Naive thymus-derived CD4-positive, alpha-beta T cell (primary cell): Measurements from ENCODE around the gene UBA6. TPM values are rescaled to one million over a fixed set of nuclear protein-coding genes. Genes with fewer than 3 reads are reported as not detected.
A peak's percentile ranks its signal among the peaks of the same experiment; 100 is the strongest.

Source experiments
- ATAC-seq: fragments of 150-1000 bp; cut with Tn5 transposase; 2 replicates; pipeline ENCODE4 v1.10.0; 2021; ENCODE audit warnings: mild to moderate bottlenecking, moderate library complexity
- CTCF ChIA-PET: fragments of 350-600 bp; sonication (Branson Sonifier 250); formaldehyde crosslinking; loops from one replicate; lab custom pipeline; 2021; ENCODE audit warnings: antibody characterized with exemption; lab: Charles Lee
- POLR2A ChIA-PET: fragments of 350-600 bp; sonication (Branson Sonifier 250); formaldehyde crosslinking; loops from one replicate; lab custom pipeline; 2021; ENCODE audit warnings: antibody characterized with exemption, inconsistent platforms; lab: Charles Lee
- DNase-seq, 9 donors: peaks; one replicate each; pipeline versions ENCODE4 v3.0.0 to v3.0.0-alpha.2; 2020 to 2022; ENCODE audit warnings: mixed read lengths in 1 of 9
- H3K27ac ChIP-seq: one replicate; pipeline ENCODE4 v1.7.0; 2013; ENCODE audit warnings: mild to moderate bottlenecking, low read depth, low read length, moderate library complexity
- H3K27me3 ChIP-seq, 2 donors: one replicate each; pipeline ENCODE4 v1.7.0; 2013; ENCODE audit warnings: low read length in 2 of 2, mild to moderate bottlenecking in 2 of 2, moderate library complexity in 2 of 2; ENCODE audit not compliant: control insufficient read depth in 2 of 2, insufficient read depth in 2 of 2
- H3K36me3 ChIP-seq, 3 experiments: 1 replicate in 2 of 3; 2 replicates in 1 of 3; pipeline ENCODE4 v1.7.0; 2013; ENCODE audit warnings: low read length in 3 of 3, mild to moderate bottlenecking in 3 of 3, moderate library complexity in 1 of 3; ENCODE audit not compliant: insufficient read depth in 3 of 3, control insufficient read depth in 2 of 3
- H3K4me1 ChIP-seq, 2 donors: one replicate each; pipeline ENCODE4 v1.7.0; 2013; ENCODE audit warnings: low read length in 2 of 2, mild to moderate bottlenecking in 2 of 2, moderate library complexity in 1 of 2; ENCODE audit not compliant: control insufficient read depth in 2 of 2, insufficient read depth in 2 of 2
- H3K4me3 ChIP-seq: 2 replicates; pipeline ENCODE4 v1.7.0; 2013; ENCODE audit warnings: mild to moderate bottlenecking, low read length
- H3K9me3 ChIP-seq, 3 experiments: 1 replicate in 2 of 3; 2 replicates in 1 of 3; pipeline ENCODE4 v1.7.0; 2013; ENCODE audit warnings: low read length in 3 of 3; ENCODE audit not compliant: control insufficient read depth in 2 of 3
- H3K27ac Mint-ChIP-seq, 9 donors: one replicate each; pipeline ENCODE4 v1.8.0; 2020 to 2022; ENCODE audit warnings: mixed read lengths in 9 of 9, mild to moderate bottlenecking in 8 of 9, moderate library complexity in 5 of 9, inconsistent platforms in 2 of 9
- H3K27me3 Mint-ChIP-seq, 5 donors: one replicate each; pipeline ENCODE4 v1.8.0; 2021 to 2022; ENCODE audit warnings: mixed read lengths in 5 of 5, mild to moderate bottlenecking in 1 of 5
- H3K36me3 Mint-ChIP-seq, 5 donors: one replicate each; pipeline ENCODE4 v1.8.0; 2020 to 2022; ENCODE audit warnings: mixed read lengths in 5 of 5, mild to moderate bottlenecking in 3 of 5, inconsistent platforms in 1 of 5
- H3K4me1 Mint-ChIP-seq, 7 donors: one replicate each; pipeline ENCODE4 v1.8.0; 2020 to 2022; ENCODE audit warnings: mixed read lengths in 7 of 7, mild to moderate bottlenecking in 3 of 7, inconsistent platforms in 1 of 7
- H3K4me3 Mint-ChIP-seq, 10 donors: one replicate each; pipeline ENCODE4 v1.8.0; 2020 to 2022; ENCODE audit warnings: mild to moderate bottlenecking in 10 of 10, mixed read lengths in 10 of 10, moderate library complexity in 6 of 10, inconsistent platforms in 2 of 10
- H3K9me3 Mint-ChIP-seq, 11 donors: one replicate each; pipeline ENCODE4 v1.8.0; 2020 to 2022; ENCODE audit warnings: mixed read lengths in 11 of 11, mild to moderate bottlenecking in 4 of 11, inconsistent platforms in 1 of 11, moderate library complexity in 1 of 11
- intact Hi-C, 2 donors: fragments of 100-400 bp; cut with micrococcal nuclease; formaldehyde crosslinking; loops; one replicate each; pipeline ENCODE4 v1.15.1; 2023
- polyA plus RNA-seq, 2 donors: library from polyadenylated mRNA; unstranded; fragments of 300-500 nt; fragmentation: Illumina TruSeq; gene quantifications; one replicate each; pipeline ENCODE4 v1.2.3, GENCODE V29; 2021
- total RNA-seq, 6 experiments: library from RNA in 5 of 6; stranded (reverse) in 5 of 6; gene quantifications; 1 replicate in 5 of 6; 2 replicates in 1 of 6; pipeline ENCODE4 v1.2.3 and lab custom pipeline; 2021 to 2026

UBA6 gene
- total and polyA plus RNA-seq, 7 experiments from 2014 or later: 14.9 to 84.4 (median 36.5) TPM

DNA sequence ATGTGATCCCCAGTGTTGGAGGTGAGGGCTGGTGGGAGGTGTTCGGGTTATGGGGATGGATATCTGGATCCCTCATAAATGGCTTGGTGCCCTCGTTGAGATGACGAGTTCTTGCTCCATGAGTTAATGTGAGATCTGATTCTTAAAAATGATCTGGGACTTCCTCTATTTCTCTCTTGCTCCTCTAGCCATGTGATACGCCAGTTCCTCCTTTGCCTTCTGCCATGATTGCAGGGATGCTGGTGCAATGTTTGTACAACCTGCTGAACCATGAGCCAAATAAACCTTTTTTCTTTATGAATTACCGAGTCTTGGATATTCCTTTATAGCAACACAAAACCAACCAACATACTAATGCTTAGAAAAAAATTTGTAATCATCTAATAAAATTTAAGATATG is 85.8 kb downstream of the UBA6 start:
- Histone ChIP-seq H3K9me3 (no peaks in the 10 kb centered on the region), H3K36me3 (peaks cover 0 to under 1% (median 0%) of the 10 kb centered on the region in 3 experiments), H3K4me3 (no peak overlapping the region), H3K27ac (no peak overlapping the region), H3K27me3 (no peaks in the 10 kb centered on the region), H3K4me1 (no peaks in the 10 kb centered on the region)
- Mint-ChIP-seq H3K27ac (peak overlapping the region in 2 of 9 donors; percentile 41 to 51), H3K4me1 (peaks cover 0 to 5% (median 0%) of the 10 kb centered on the region in 7 donors), H3K9me3 (peaks cover 0 to 24% (median 6%) of the 10 kb centered on the region in 11 donors), H3K27me3 (no peaks in the 10 kb centered on the region), H3K4me3 (no peak overlapping the region), H3K36me3 (peaks cover 0 to 53% (median 34%) of the 10 kb centered on the region in 5 donors)
- no peak for DNase-seq
- POLR2A ChIA-PET: no interaction called here
- intact Hi-C loops: no loop called here
- ATAC-seq: no peak
- CTCF ChIA-PET: interaction anchor here (0.7 kb wide), 1 partner anchor 71 kb away, joined by 3 read pairs; no protein-coding TSS in a partner anchor

GRCh38 chr4:67614186-67614585 is 86.8 kb downstream of the UBA6 start:
- Histone ChIP-seq H3K4me3 (no peak overlapping the region), H3K27ac (no peak overlapping the region), H3K9me3 (peaks cover 0 to 7% (median 0%) of the 10 kb centered on the region in 3 experiments), H3K27me3 (no peaks in the 10 kb centered on the region), H3K4me1 (no peaks in the 10 kb centered on the region), H3K36me3 (no peaks in the 10 kb centered on the region)
- intact Hi-C loops: no loop called here
- no peaks in the 10 kb centered on the region for H3K27me3 Mint-ChIP-seq
- DNase-seq (no peak), ATAC-seq (no peak)
- H3K9me3 Mint-ChIP-seq: peaks cover 1 to 33% (median 15%) of the 10 kb centered on the region in 11 donors
- no peak overlapping the region for H3K4me3 Mint-ChIP-seq
- CTCF ChIA-PET: no interaction called here
- H3K4me1 Mint-ChIP-seq: peaks cover 0 to 5% (median 0%) of the 10 kb centered on the region in 7 donors
- H3K36me3 Mint-ChIP-seq: peaks cover 4 to 57% (median 43%) of the 10 kb centered on the region in 5 donors
- peak overlapping the region in 1 of 9 donors; percentile 19 for H3K27ac Mint-ChIP-seq
- POLR2A ChIA-PET: no interaction called here

DNA sequence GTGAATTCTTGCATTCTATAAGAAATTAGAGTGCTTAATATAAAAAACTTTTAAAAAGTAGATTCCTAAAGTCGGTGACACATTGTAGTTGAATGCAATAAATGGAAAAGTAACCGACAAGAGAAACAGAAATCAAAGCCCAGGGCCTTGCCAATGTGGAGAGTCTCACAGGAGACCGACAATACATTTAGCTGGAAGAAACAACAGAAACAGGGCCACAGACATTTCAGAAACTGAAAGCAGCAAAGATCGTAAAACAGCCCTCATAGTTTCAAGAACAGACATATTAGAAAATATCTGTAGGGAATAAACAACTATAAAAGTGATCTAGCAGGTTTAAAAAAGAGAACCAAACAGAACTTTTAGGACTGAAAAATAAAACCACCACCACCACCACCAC is 92.9 kb downstream of the UBA6 start:
- intact Hi-C loops: no loop called here
- H3K27me3 Mint-ChIP-seq: no peaks in the 10 kb centered on the region

DNA sequence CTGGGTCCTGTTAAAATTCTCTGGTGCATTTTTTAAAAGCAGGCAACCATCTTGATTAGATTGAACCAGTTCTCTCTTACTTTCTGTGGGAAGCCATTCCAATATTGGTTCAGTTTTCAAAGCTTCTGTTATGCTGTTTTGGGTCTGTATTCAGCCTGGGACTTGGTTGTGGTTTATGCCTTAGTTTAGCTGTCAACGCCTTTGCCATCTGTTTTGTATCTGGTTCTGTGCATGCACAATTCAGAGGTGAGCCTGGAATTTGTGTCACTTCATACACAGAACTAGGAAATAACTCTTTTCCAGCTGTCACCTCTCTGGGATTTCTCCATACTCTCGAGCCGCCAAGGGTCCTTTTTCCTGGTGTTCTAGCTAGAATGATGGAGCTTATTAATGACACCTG is 96.2 kb downstream of the UBA6 start:
- H3K36me3 Mint-ChIP-seq: peaks cover 4 to 94% (median 77%) of the 10 kb centered on the region in 5 donors
- ChIA-PET POLR2A (no interaction called here), CTCF (no interaction called here)
- no peaks in the 10 kb centered on the region for H3K36me3 ChIP-seq
- H3K4me3 Mint-ChIP-seq: no peak overlapping the region
- H3K27ac ChIP-seq: no peak overlapping the region
- H3K27ac Mint-ChIP-seq: no peak overlapping the region
- H3K4me1 Mint-ChIP-seq: peaks cover 0 to 7% (median 0%) of the 10 kb centered on the region in 7 donors
- no peaks in the 10 kb centered on the region for H3K27me3 ChIP-seq
- H3K27me3 Mint-ChIP-seq: no peaks in the 10 kb centered on the region
- ATAC-seq (no peak), DNase-seq (no peak)
- intact Hi-C loops: no loop called here
- H3K4me3 ChIP-seq: no peak overlapping the region
- H3K4me1 ChIP-seq: no peaks in the 10 kb centered on the region
- peaks cover 0 to 37% (median 10%) of the 10 kb centered on the region in 11 donors for H3K9me3 Mint-ChIP-seq
- H3K9me3 ChIP-seq: peaks cover 0 to 5% (median 0%) of the 10 kb centered on the region in 3 experiments

More for the DNA sequence above, 92.9 kb downstream of the UBA6 start:
- POLR2A ChIA-PET: no interaction called here
- Mint-ChIP-seq H3K36me3 (peaks cover 4 to 73% (median 60%) of the 10 kb centered on the region in 5 donors), H3K4me3 (peak overlapping the region in 4 of 10 donors; percentile 5 to 19 (median 12)), H3K9me3 (peaks cover 1 to 30% (median 12%) of the 10 kb centered on the region in 11 donors), H3K4me1 (peaks cover 0 to 7% (median 0%) of the 10 kb centered on the region in 7 donors), H3K27ac (peak overlapping the region in 3 of 9 donors; percentile 28 to 70 (median 31))
- CTCF ChIA-PET: no interaction called here
- DNase-seq (no peak), ATAC-seq (no peak)
- Histone ChIP-seq H3K27ac (no peak overlapping the region), H3K36me3 (no peaks in the 10 kb centered on the region), H3K4me1 (no peaks in the 10 kb centered on the region), H3K9me3 (peaks cover 0 to 8% (median 0%) of the 10 kb centered on the region in 3 experiments), H3K27me3 (no peaks in the 10 kb centered on the region), H3K4me3 (no peak overlapping the region)

- Histone ChIP-seq H3K36me3 (no peaks in the 10 kb centered on the region), H3K27me3 (no peaks in the 10 kb centered on the region), H3K9me3 (no peaks in the 10 kb centered on the region), H3K4me1 (no peaks in the 10 kb centered on the region), H3K4me3 (no peak overlapping the region), H3K27ac (no peak overlapping the region)
- ChIA-PET POLR2A (no interaction called here), CTCF (no interaction called here)
- DNase-seq: no peak
- no peak overlapping the region for H3K27ac Mint-ChIP-seq
- intact Hi-C loops: no loop called here
- peaks cover 3 to 90% (median 72%) of the 10 kb centered on the region in 5 donors for H3K36me3 Mint-ChIP-seq
- H3K4me1 Mint-ChIP-seq: peaks cover 0 to 7% (median 0%) of the 10 kb centered on the region in 7 donors
- H3K9me3 Mint-ChIP-seq: peaks cover 0 to 30% (median 6%) of the 10 kb centered on the region in 11 donors
- H3K27me3 Mint-ChIP-seq: no peaks in the 10 kb centered on the region
- H3K4me3 Mint-ChIP-seq: no peak overlapping the region
- ATAC-seq: no peak
These were observed 97.0 kb downstream of the UBA6 start for GRCh38 chr4:67604029-67604381.

GRCh38 chr4:67603310-67604028 is 97.5 kb downstream of the UBA6 start:
- H3K27me3 Mint-ChIP-seq: no peaks in the 10 kb centered on the region
- H3K36me3 Mint-ChIP-seq: peaks cover 3 to 90% (median 73%) of the 10 kb centered on the region in 5 donors
- H3K36me3 ChIP-seq: no peaks in the 10 kb centered on the region
- H3K4me1 Mint-ChIP-seq: peaks cover 0 to 6% (median 0%) of the 10 kb centered on the region in 7 donors
- H3K27ac Mint-ChIP-seq: peak overlapping the region in 1 of 9 donors; percentile 9
- POLR2A ChIA-PET: no interaction called here
- peaks cover 0 to 27% (median 5%) of the 10 kb centered on the region in 11 donors for H3K9me3 Mint-ChIP-seq
- no peaks in the 10 kb centered on the region for H3K4me1 ChIP-seq
- no peak overlapping the region for H3K4me3 Mint-ChIP-seq
- intact Hi-C loops: no loop called here
- H3K27ac ChIP-seq: no peak overlapping the region
- H3K9me3 ChIP-seq: no peaks in the 10 kb centered on the region
- no peak overlapping the region for H3K4me3 ChIP-seq
- H3K27me3 ChIP-seq: no peaks in the 10 kb centered on the region
- CTCF ChIA-PET: no interaction called here
- no peak for ATAC-seq
- DNase-seq: no peak
